ENCODE results near the gene PPME1.
"Not testable (repeated sequence)": the region's sequence is repeated elsewhere in the genome, so short reads cannot be mapped to it uniquely, and the experiment has no call there.

Gene PPME1

DNA sequence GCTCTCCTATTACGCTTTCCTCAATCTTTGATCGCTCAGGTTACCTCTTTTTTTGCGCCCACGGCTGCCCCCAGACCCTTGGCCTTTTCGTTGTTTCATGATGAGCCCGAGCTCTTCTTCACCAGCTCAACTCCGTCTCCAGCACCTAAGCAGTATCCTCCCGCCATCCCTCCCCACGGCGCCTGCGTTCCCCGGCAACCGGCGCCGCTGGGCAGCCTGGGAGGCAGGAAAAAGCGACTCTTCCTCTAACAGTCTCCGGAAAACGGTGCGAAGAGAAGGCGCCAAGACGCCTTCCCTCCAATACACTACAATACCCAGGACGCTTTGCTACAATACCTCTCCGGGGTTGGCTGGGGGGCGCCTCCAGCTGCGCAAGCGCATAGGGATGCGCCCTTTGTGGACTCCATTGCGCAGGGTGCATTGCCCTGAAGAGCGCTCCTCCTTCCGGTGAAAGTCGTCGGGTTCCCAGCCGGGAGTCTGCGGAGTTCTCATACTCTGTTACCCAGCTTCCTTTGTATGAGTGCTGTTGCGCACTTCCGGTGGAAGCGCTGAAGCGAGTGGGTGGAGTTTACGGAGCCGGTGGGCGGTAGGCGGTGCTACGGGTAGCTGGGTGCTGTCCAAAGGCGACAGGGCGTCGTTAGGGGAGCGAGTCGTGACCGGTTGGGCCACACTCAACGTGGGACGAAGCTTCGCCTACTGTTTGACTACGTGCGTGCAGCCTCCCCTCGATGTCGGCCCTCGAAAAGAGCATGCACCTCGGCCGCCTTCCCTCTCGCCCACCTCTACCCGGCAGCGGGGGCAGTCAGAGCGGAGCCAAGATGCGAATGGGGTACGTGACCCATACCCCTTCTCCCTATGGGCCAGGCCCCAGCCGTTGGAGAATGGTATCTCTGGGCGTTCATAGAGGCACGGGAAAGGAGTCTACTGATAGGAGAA, at the start of gene PPME1, which contains the start of gene C2CD3:
Gene PPME1 (plus strand): TSS at position 596 of the 936 bp plus-strand sequence. CDS start 133 bp downstream, at position 729.
Gene C2CD3 (minus strand): TSS at position 309 of the 936 bp plus-strand sequence. CDS start 210 bp downstream, at position 99.
- DNase-seq = peak; percentile 100

GRCh38 chr11:74121804-74122203, 49.3 kb upstream of the PPME1 start:
- no peak for DNase-seq

- DNase-seq = no peak
Measured at GRCh38 chr11:74123008-74123448, 48.1 kb upstream of the PPME1 start.

DNA sequence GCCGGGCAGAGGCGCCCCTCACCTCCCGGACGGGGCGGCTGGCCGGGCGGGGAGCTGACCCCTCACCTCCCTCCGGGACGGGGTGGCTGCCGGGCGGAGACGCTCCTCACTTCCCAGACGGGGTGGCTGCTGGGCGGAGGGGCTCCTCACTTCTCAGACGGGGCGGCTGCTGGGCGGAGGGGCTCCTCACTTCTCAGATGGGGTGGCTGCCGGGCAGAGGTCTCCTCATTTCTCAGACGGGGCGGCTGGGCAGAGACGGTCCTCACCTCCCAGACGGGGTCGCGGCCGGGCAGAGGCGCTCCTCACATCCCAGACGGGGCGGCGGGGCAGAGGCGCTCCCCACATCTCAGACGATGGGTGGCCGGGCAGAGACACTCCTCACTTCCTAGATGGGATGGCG, 42.0 kb upstream of the PPME1 start:
- not testable (repeated sequence) for DNase-seq

- DNase-seq = no peak
Measured at GRCh38 chr11:74132833-74133232, 38.3 kb upstream of the PPME1 start.

DNA sequence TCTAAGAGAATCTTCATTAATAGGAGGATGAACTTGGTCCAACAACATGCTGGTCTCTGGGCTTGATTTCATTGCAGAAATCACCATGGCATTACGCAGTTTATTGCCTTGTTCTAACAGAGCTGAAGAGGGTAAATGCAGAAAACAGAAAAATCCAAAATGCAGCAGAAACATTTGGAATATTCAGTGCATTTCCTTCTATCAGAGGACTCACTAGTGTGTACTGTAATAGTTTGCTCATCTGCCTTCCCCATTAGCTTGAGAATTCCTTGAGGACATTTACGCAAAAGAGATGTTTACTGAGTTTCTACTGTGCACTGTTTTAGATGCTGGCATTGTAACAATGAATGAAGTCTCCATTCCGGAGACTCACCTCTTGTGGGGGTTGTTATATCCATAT, 37.7 kb upstream of the PPME1 start:
- DNase-seq = no peak

GRCh38 chr11:74134661-74135060, 36.4 kb upstream of the PPME1 start:
- DNase-seq = no peak

DNA sequence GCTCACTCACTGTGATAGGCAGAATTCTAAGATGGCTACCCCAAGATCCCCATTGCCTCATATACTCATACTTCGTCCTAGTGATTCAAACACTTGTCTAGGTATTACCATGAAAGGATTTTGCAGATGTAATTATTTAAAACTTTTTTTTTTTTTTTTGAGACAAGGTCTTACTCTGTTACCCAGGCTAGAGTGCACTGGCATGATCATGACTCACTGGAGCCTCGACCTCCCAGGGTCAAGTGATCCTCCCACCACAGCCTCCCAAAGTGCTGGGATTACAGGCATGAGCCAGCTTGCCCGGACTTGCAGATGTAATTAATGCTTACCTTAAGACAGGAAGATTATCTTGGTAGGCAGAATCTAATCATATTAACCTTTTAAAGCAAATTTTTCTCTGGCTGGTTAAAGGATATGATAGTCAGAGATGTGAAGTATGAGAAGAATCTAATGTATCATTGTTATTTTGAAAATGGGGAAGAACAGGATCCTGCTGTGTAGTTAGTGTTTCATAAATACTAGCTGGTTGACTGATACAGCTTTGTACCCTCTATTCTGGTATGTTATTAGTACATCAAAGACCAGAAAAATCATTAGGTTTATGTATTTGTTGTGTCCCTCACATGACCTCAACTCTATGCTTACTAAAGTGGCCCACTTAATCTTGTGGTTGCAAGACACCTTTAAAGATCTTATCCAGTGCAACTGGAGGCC, 35.8 kb upstream of the PPME1 start:
- DNase-seq = peak in 1 of 2 experiments; percentile 43

GRCh38 chr11:74138021-74138420, 33.1 kb upstream of the PPME1 start:
- no peak for DNase-seq

GRCh38 chr11:74138572-74138971, 32.5 kb upstream of the PPME1 start:
- peak; percentile 82 to 99 for DNase-seq

DNA sequence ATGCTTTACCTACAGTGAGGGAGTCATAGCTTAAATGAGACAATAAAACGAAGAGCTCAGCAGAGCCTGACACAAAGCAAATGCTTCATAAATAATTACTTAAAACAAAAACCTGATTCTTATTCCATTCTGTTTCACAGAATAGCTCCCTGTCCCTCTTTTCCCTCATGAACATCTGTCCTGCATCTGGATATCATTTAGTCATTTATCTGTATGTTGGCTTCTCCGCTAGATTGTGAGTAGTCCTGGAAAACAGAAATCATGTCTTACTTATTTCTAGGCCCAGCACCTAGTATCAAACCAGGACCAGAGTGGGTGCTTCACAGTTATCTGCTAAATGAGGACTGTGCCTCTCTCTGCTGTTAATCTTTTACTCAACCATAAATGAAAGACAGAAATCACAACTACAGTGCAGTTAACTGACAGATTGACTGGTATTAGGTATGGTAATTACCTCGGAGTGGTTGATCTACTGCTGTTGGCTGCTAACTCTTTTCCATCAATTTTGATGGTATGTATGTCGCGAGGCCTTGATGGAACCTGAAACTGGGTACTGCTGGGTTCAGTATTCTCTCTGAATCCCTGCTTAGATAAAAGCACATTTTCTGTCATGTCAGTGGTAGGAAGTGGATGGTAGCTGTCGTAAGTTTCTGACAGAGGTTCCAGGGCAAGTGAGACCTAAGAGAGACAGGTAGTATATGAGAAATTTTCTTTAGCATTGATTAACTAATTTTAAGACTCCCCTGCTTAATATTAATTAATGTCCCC, 31.8 kb upstream of the PPME1 start:
- DNase-seq = peak in 1 of 2 experiments; percentile 45

DNA sequence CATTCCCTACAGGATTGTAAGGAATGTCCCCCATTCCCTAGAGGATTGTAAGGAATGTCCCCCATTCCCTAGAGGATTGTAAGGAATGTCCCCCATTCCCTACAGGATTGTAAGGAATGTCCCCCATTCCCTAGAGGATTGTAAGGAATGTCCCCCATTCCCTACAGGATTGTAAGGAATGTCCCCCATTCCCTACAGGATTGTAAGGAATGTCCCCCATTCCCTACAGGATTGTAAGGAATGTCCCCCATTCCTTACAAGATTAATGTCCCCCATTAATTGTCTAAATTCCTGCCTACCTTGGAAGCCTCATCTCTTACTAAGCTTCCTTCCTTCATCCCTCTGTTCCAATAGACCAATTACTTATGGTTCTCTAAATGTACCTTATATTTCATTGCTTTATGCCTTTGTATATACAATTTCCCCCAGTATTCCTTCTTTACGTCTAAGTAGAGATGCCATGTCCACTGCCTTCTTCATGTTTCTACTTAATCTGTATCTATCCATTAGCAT, 31.1 kb upstream of the PPME1 start:
- DNase-seq = peak in 1 of 2 experiments; percentile 39

- DNase-seq = peak in 1 of 2 experiments; percentile 70
Measured at GRCh38 chr11:74141241-74141695, 29.8 kb upstream of the PPME1 start.

DNA sequence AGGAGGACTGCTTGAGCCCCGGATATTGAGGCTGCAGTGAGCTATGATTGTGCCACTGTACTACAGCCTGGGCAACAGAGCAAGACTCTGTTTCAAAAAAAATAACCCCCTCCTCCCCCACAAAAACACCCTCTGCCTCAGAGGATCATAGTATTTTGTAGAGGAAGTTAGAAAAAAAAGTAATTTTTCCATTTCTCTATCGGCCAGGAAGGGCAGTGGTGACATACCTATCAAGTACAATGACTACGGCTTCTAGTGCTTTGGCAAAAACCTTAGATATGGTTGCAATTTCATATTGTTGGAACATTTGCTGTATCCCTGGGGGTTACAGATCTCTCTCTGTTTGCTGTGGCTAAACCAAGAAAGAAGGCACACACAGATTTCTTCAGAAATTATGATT, 29.2 kb upstream of the PPME1 start:
- DNase-seq = no peak

DNA sequence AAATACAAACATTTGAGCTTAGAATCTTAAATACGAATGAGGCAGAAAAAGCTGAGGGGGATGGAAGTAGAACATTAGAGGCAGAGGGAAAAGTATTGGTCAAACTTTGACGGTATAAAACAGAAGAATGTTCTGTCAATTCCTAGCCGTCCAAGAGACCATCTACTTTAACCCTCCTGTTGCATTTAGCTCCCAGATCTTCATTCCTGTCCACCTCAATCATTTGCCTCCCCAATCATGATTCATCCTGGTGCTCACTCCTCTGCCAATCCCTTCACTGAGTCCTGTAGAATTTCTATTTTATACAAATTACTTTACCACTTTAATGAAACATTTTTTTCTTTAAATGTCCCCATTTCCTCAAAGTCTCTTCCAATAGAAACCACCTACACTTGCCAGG, 28.5 kb upstream of the PPME1 start:
- no peak for DNase-seq

DNA sequence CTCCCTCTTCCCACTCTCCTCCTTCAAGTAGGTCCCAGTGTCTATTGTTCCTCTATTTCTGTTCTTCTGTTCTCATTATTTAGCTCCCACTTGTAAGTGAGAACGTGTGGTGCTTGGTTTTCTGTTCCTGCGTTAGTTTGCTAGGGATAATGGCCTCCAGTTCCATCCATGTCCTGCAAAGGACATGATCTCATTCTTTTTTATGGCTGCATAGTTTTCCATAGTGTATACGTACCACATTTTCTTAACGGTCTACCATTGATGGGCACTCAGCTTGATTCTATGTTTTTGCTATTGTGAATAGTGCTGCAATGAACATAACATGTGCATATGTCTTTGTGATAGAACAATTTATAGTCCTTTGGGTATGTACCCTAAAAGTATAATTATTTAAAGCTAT, 26.5 kb upstream of the PPME1 start:
- DNase-seq = no peak

GRCh38 chr11:74147199-74147929, 23.7 kb upstream of the PPME1 start:
- peak in 1 of 2 experiments; percentile 56 for DNase-seq

DNA sequence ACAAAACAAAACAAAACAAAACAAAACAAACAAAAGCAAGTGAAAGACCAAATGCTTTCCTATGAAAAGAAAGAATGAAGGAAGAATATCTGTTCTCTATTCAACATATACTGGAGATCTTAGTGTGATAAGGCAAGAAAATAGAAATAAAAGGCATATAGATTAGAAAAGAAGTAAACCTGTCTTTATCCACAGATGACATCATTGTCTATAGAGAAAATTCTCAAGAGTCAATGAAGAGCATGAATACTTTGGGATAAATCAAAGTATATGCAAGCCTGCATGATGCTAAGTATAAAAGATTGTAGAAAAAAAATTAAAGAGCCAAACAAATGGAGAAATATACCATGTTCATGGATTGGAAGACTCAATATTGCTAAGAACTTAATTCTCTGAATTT, 17.9 kb upstream of the PPME1 start:
- no peak for DNase-seq

DNA sequence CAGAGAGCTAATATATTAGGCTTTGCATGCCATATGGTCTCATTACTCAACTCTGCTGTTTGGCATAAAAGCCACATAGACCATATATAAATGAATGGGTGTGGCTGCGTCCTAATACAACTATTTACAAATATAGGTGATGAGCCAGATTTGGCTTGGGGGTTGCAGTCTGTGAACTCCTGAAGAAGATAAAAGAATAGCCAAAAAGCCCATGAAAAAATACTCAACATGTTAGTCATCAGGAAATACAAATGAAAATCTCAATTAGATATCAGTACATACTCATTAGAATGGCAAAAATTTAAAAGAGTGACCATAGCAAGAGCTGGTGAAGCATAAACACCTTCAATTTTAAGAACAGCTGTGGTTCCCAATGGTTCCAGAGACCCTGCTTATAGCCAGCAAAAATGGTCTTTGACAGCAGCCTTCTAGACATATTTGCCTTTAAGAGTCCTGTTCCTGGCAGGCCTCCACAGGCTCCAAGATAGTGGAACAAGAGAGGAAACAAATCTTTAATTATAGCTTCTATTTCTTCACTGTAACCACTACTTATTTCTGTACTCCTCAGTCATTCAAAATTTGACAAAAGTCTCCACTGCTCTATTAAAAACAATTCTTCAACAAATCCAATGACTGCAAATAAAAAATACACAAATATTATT, 16.3 kb upstream of the PPME1 start:
- peak in 1 of 2 experiments; percentile 28 for DNase-seq

- no peak for DNase-seq
Measured at GRCh38 chr11:74157169-74157568, 13.9 kb upstream of the PPME1 start.

DNA sequence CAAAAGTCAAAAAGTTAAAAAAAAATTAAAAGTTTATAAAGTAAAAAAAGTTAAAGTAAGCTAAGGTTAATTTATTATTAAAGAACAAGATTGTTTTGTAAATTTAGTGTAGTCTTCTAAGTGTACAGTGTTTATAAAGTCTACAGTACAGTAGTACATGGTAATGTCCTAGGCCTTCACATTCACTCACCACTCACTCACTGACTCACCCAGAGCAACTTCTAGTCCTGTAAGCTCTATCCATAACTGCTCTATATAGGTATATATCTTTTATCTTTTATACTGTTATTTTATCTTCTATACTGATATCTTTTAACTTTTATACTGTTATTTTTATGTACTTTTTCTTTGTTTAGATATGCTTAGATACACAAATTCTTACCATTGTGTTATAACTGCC, 11.4 kb upstream of the PPME1 start:
- DNase-seq = no peak
